Uterus (tissue), 4 donors: ENCODE results near the gene RXRG. TPM values are rescaled to one million over a fixed set of nuclear protein-coding genes. Genes with fewer than 3 reads are reported as not detected.

Source experiments
- DNase-seq, 2 donors: peaks; one replicate each; pipeline ENCODE4 v3.0.0-alpha.2; 2019 to 2020
- H3K27ac ChIP-seq, 2 donors: fragments of 200-600 bp; sonication (generic); 1 replicate in 1 of 2; 2 replicates in 1 of 2; pipeline ENCODE4 v1.5.1; 2016 to 2018
- H3K27me3 ChIP-seq, 2 donors: fragments of 200-600 bp; sonication (generic); one replicate each; pipeline ENCODE4 v1.5.1; 2018 to 2019; ENCODE audit warnings: control low read depth in 1 of 2
- H3K36me3 ChIP-seq, 2 donors: fragments of 200-600 bp; sonication (generic); one replicate each; pipeline ENCODE4 v1.5.1; 2019; ENCODE audit warnings: control low read depth in 1 of 2
- H3K4me1 ChIP-seq, 2 donors: fragments of 200-600 bp; sonication (generic); one replicate each; pipeline ENCODE4 v1.5.1; 2018 to 2019; ENCODE audit warnings: control low read depth in 1 of 2
- H3K4me3 ChIP-seq, 2 donors: fragments of 200-600 bp; sonication (generic); 1 replicate in 1 of 2; 2 replicates in 1 of 2; pipeline ENCODE4 v1.5.1; 2018 to 2019; ENCODE audit warnings: mild to moderate bottlenecking in 1 of 2
- H3K9me3 ChIP-seq, 2 donors: fragments of 200-600 bp; sonication (generic); one replicate each; pipeline ENCODE4 v1.5.1; 2019; ENCODE audit warnings: control low read depth in 1 of 2
- CTCF ChIP-seq, 4 experiments: fragments of 200-600 bp in 2 of 4; fragments of 450-650 bp in 2 of 4; sonication (generic) in 2 of 4; IDR thresholded peaks; one replicate each; pipeline ENCODE4 v1.5.1; 2016 to 2019; ENCODE audit warnings: antibody characterized with exemption in 4 of 4, mild to moderate bottlenecking in 2 of 4, moderate library complexity in 1 of 4
- POLR2A ChIP-seq, 2 donors: fragments of 450-650 bp; IDR thresholded peaks; one replicate each; pipeline ENCODE4 v1.6.1; 2016; ENCODE audit warnings: antibody characterized with exemption in 2 of 2, mild to moderate bottlenecking in 1 of 2, moderate library complexity in 1 of 2
- intact Hi-C: fragments of 100-400 bp; cut with DNase I; formaldehyde crosslinking; loops from one replicate; pipeline ENCODE4 v1.15.1; 2023; ENCODE audit warnings: low total_unique reads
- total RNA-seq, 4 donors: library from RNA; depleted of rRNA in 3 of 4; stranded (reverse); fragments of >200 nt in 3 of 4; gene quantifications; one replicate each; pipeline versions ENCODE4 v1.1.0 to v1.2.4, GENCODE V29; 2014 to 2023
- donor health status: DM: yes; HTN: yes; CAD: no.

The RXRG gene
- total RNA-seq, 4 donors from 2014 or later: under 0.01 to 3.2 (median 0.18) TPM; not detected in 1

- no peak for TF ChIP-seq POLR2A (IDR thresholded peaks at IDR 0.05)
- TF ChIP-seq CTCF (IDR thresholded peaks at IDR 0.05): no peak
- Histone ChIP-seq H3K27me3 (no peaks in the 10 kb centered on the region), H3K9me3 (no peaks in the 10 kb centered on the region), H3K4me1 (peaks cover 0 to 6% of the 10 kb centered on the region in 2 donors), H3K4me3 (no peak overlapping the region), H3K27ac (peak overlapping the region; percentile 53 to 74), H3K36me3 (no peaks in the 10 kb centered on the region)
- no peak for DNase-seq
- intact Hi-C loops: no loop called here
Measured at GRCh38 chr1:165381745-165382505, 63.0 kb downstream of the RXRG start.

- Histone ChIP-seq H3K27ac (peak overlapping the region; percentile 94 to 95), H3K27me3 (no peaks in the 10 kb centered on the region), H3K4me3 (peak overlapping the region; percentile 38 to 47), H3K4me1 (no peaks in the 10 kb centered on the region), H3K9me3 (no peaks in the 10 kb centered on the region), H3K36me3 (no peaks in the 10 kb centered on the region)
- no peak for TF ChIP-seq CTCF (IDR thresholded peaks at IDR 0.05)
- no peak for TF ChIP-seq POLR2A (IDR thresholded peaks at IDR 0.05)
- intact Hi-C loops: no loop called here
- DNase-seq: no peak
Measured at GRCh38 chr1:165376811-165377311, 68.1 kb downstream of the RXRG start.

- peak overlapping the region; percentile 38 to 47 for H3K4me3 ChIP-seq
- no peak for TF ChIP-seq POLR2A (IDR thresholded peaks at IDR 0.05)
- no peak for TF ChIP-seq CTCF (IDR thresholded peaks at IDR 0.05)
- no peaks in the 10 kb centered on the region for H3K36me3 ChIP-seq
- no peaks in the 10 kb centered on the region for H3K27me3 ChIP-seq
- peak; percentile 92 to 93 for DNase-seq
- intact Hi-C loops: no loop called here
- H3K9me3 ChIP-seq: no peaks in the 10 kb centered on the region
- no peaks in the 10 kb centered on the region for H3K4me1 ChIP-seq
- peak overlapping the region; percentile 94 to 95 for H3K27ac ChIP-seq
Measured at GRCh38 chr1:165376041-165376810, 68.7 kb downstream of the RXRG start.

- no peak for DNase-seq
- Histone ChIP-seq H3K4me1 (no peaks in the 10 kb centered on the region), H3K9me3 (no peaks in the 10 kb centered on the region), H3K36me3 (no peaks in the 10 kb centered on the region), H3K27ac (peak overlapping the region; percentile 94 to 95), H3K27me3 (no peaks in the 10 kb centered on the region), H3K4me3 (peak overlapping the region; percentile 38 to 47)
- no peak for TF ChIP-seq POLR2A (IDR thresholded peaks at IDR 0.05)
- no peak for TF ChIP-seq CTCF (IDR thresholded peaks at IDR 0.05)
- intact Hi-C loops: no loop called here
Measured at GRCh38 chr1:165375623-165376022, 69.3 kb downstream of the RXRG start.
